HL-60 (cell line): Measurements from ENCODE around the gene FARS2.

Source experiments
- POLR2AphosphoS5 ChIP-seq: IDR thresholded peaks from 2 replicates; pipeline ENCODE4 v1.6.1; 2012; ENCODE audit warnings: low read depth
- SPI1 ChIP-seq: IDR thresholded peaks from 2 replicates; pipeline ENCODE4 v1.6.1; 2012; ENCODE audit warnings: low read depth, mild to moderate bottlenecking, borderline replicate concordance
- TF ChIP-seq, protein P1 (sequence below): IDR thresholded peaks from one replicate; pipeline ENCODE4 v1.5.1; 2011; ENCODE audit warnings: low read length, control low read depth, inconsistent platforms; ENCODE audit not compliant: insufficient read depth
- TF ChIP-seq, protein P2 (sequence below): IDR thresholded peaks from 2 replicates; pipeline ENCODE4 v1.6.1; 2012; ENCODE audit warnings: low read depth; ENCODE audit not compliant: insufficient replicate concordance

DNA sequence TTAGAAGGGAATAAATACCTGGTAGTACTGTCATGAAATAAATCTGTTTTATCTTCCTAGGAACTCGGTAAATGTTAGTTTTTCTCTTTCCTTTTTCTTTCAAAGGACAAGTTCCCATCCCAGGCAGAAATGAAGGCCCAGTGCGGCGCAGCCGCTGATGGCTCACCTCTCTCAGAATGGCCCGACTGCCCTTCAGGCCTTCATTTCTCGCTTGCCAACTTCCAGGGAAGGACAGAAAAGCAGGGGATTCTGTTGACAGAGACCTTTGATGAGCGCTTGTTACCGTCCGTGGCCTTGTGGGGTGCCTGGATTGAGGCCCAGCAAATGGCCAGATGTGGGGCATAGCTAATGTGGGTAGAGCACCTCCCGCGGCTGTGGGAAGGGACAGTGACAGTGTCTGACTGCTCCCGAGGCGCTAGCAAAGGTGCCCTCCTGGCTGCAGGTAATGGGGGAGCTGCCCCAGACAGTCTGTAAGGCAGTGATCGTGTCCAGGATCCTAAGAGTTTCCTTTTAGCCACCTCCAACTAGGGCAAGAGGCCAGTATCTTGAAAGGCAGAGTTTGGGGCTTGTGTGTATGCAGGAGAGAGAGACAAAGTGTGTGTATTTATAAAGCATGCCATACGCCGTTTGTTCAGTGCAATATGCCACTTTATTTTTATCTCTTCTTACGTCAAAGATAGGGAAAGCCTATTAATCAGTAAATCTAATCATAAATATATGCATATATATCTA, 391.3 kb downstream of the FARS2 start:
- TF ChIP-seq, protein P1, sequence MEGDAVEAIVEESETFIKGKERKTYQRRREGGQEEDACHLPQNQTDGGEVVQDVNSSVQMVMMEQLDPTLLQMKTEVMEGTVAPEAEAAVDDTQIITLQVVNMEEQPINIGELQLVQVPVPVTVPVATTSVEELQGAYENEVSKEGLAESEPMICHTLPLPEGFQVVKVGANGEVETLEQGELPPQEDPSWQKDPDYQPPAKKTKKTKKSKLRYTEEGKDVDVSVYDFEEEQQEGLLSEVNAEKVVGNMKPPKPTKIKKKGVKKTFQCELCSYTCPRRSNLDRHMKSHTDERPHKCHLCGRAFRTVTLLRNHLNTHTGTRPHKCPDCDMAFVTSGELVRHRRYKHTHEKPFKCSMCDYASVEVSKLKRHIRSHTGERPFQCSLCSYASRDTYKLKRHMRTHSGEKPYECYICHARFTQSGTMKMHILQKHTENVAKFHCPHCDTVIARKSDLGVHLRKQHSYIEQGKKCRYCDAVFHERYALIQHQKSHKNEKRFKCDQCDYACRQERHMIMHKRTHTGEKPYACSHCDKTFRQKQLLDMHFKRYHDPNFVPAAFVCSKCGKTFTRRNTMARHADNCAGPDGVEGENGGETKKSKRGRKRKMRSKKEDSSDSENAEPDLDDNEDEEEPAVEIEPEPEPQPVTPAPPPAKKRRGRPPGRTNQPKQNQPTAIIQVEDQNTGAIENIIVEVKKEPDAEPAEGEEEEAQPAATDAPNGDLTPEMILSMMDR = no peak
- TF ChIP-seq SPI1 = no peak
- no peak for TF ChIP-seq POLR2AphosphoS5
- TF ChIP-seq, protein P2, sequence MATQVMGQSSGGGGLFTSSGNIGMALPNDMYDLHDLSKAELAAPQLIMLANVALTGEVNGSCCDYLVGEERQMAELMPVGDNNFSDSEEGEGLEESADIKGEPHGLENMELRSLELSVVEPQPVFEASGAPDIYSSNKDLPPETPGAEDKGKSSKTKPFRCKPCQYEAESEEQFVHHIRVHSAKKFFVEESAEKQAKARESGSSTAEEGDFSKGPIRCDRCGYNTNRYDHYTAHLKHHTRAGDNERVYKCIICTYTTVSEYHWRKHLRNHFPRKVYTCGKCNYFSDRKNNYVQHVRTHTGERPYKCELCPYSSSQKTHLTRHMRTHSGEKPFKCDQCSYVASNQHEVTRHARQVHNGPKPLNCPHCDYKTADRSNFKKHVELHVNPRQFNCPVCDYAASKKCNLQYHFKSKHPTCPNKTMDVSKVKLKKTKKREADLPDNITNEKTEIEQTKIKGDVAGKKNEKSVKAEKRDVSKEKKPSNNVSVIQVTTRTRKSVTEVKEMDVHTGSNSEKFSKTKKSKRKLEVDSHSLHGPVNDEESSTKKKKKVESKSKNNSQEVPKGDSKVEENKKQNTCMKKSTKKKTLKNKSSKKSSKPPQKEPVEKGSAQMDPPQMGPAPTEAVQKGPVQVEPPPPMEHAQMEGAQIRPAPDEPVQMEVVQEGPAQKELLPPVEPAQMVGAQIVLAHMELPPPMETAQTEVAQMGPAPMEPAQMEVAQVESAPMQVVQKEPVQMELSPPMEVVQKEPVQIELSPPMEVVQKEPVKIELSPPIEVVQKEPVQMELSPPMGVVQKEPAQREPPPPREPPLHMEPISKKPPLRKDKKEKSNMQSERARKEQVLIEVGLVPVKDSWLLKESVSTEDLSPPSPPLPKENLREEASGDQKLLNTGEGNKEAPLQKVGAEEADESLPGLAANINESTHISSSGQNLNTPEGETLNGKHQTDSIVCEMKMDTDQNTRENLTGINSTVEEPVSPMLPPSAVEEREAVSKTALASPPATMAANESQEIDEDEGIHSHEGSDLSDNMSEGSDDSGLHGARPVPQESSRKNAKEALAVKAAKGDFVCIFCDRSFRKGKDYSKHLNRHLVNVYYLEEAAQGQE = no peak
